Stimulated activated naive B cell treated with anti-CD40 and anti-IgM and Interleukin-4, amounts not matched to agents 10 μg/mL and 1 μg/mL and 100 μg/mL, for 72 hours (primary cell): Measurements from ENCODE around the gene UVSSA.
"Not testable (repeated sequence)": the region's sequence is repeated elsewhere in the genome, so short reads cannot be mapped to it uniquely, and the experiment has no call there.

Source experiments
- ATAC-seq, 2 donors: fragments of 150-1000 bp; cut with Tn5 transposase; replicated peaks; 2 replicates each; pipeline ENCODE4 v1.10.0; 2021; ENCODE audit warnings: moderate library complexity in 1 of 2
- DNase-seq: peaks from one replicate; pipeline ENCODE4 v3.0.0; 2021
- H3K27ac Mint-ChIP-seq: one replicate; pipeline ENCODE4 v1.8.0; 2022; ENCODE audit warnings: mild to moderate bottlenecking, mixed read lengths
- H3K27me3 Mint-ChIP-seq, 2 donors: one replicate each; pipeline ENCODE4 v1.8.0; 2022; ENCODE audit warnings: mixed read lengths in 2 of 2
- H3K36me3 Mint-ChIP-seq, 2 donors: one replicate each; pipeline ENCODE4 v1.8.0; 2022; ENCODE audit warnings: mixed read lengths in 2 of 2, mild to moderate bottlenecking in 1 of 2
- H3K4me1 Mint-ChIP-seq, 2 donors: one replicate each; pipeline ENCODE4 v1.8.0; 2022; ENCODE audit warnings: mixed read lengths in 2 of 2, mild to moderate bottlenecking in 1 of 2
- H3K4me3 Mint-ChIP-seq, 2 donors: one replicate each; pipeline ENCODE4 v1.8.0; 2022; ENCODE audit warnings: mild to moderate bottlenecking in 2 of 2, mixed read lengths in 2 of 2, moderate library complexity in 1 of 2
- H3K9me3 Mint-ChIP-seq, 2 donors: one replicate each; pipeline ENCODE4 v1.8.0; 2022; ENCODE audit warnings: mixed read lengths in 2 of 2, mild to moderate bottlenecking in 1 of 2

UVSSA gene

DNA sequence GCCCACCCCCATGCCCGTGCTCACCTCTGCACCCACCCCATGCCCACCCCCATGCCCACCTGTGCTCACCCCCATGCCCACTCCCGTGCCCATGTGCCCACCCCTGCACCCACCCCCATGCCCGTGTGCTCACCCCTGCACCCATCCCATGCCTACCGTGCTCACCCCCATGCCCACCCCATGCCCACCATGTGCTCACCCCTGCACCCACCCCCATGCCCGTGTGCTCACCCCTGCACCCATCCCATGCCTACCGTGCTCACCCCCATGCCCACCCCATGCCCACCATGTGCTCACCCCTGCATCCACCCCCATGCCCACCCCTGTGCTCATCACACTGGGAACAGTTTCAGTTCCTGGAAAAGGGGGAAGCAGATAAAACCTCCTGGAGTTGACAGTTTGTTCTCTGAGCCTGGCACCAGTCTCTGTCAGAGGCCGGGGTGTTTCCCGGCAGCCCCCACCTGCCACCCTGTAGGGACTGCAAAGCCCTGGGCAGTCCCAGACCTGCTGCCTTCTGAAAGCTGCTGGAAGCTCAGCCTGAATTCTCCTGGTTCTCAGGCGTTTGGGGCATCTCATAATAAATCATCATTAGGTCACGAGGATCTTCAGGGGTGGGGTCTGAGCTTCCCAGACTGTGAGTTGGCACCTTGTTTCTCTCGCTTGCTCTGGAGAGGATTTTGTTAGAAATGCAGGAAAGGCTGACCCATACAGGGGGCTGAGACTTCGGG, 13.0 kb upstream of the UVSSA start:
- Mint-ChIP-seq H3K27ac (peak overlapping the region; percentile 56), H3K36me3 (peaks cover 49 to 67% of the 10 kb centered on the region in 2 donors), H3K4me1 (peaks cover 7 to 11% of the 10 kb centered on the region in 2 donors)
- not testable (repeated sequence) for DNase-seq, ATAC-seq, H3K27me3 Mint-ChIP-seq, H3K9me3 Mint-ChIP-seq, H3K4me3 Mint-ChIP-seq

DNA sequence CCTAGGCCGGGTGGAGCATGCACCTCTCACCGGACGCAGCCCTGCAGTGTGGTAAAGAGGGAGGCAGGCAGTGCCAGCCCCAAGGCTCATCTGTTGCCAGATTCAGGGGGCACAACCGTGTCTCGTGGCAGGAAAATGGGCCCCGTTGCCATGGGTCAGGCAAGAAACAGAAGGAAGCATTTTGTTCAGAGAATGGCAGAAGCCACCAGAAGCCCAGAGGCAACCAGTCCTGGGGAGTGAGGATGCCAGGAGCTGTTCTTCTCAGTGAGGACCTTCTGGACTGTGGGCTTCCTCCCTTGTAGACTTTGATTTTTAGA, 12.5 kb upstream of the UVSSA start:
- no peak for ATAC-seq
- no peak for DNase-seq
- Mint-ChIP-seq H3K4me1 (peaks cover 7 to 10% of the 10 kb centered on the region in 2 donors), H3K27ac (peak overlapping the region; percentile 56), H3K4me3 (no peak overlapping the region), H3K9me3 (peaks cover 0 to 2% of the 10 kb centered on the region in 2 donors), H3K36me3 (peaks cover 49 to 67% of the 10 kb centered on the region in 2 donors), H3K27me3 (no peaks in the 10 kb centered on the region)

DNA sequence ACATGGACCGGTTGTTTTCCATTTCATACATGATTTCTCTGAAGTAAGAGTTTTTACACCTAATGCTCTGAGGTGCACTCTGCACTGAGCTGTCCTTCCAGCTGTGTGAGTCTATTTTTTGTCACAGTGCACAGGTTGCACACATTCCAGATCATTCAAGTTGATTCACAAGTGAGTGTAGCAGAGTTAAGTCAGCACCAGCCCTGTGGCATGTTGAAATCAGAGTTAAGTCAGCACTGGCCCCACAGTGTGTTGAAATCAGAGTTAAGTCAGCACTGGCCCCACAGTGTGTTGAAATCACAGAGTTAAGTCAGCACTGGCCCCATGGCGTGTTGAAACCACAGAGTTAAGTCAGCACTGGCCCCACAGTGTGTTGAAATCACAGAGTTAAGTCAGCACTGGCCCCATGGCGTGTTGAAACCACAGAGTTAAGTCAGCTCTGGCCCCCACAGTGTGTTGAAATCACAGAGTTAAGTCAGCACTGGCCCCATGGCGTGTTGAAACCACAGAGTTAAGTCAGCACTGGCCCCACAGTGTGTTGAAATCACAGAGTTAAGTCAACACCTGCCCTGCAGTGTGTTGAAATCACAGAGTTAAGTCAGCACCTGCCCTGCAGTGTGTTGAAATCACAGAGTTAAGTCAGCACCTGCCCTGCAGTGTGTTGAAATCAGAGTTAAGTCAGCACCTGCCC, 11.7 kb upstream of the UVSSA start:
- not testable (repeated sequence) for H3K27me3 Mint-ChIP-seq, H3K4me3 Mint-ChIP-seq, H3K27ac Mint-ChIP-seq, DNase-seq, ATAC-seq, H3K9me3 Mint-ChIP-seq
- Mint-ChIP-seq H3K36me3 (peaks cover 46 to 63% of the 10 kb centered on the region in 2 donors), H3K4me1 (peaks cover 6 to 10% of the 10 kb centered on the region in 2 donors)

DNA sequence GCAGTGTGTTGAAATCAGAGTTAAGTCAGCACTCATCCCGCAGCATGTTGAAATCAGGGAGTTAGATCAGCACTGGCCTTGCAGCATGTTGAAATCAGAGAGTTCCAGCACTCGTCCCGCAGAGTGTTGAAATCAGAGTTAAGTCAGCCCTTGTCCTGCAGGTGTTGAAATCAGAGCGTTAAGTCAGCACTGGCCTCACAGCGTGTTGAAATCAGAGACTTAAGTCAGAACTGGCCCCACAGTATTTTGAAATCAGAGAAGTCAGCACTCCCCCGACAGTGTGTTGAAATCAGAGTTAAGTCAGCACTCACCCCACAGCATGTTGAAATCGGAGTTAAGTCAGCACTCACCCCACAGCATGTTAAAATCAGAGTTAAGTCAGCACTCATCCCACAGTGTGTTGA, 10.9 kb upstream of the UVSSA start:
- no peak for DNase-seq
- H3K4me3 Mint-ChIP-seq, result no peak overlapping the region
- peaks cover 0 to 10% of the 10 kb centered on the region in 2 donors for H3K4me1 Mint-ChIP-seq
- no peak for ATAC-seq
- peaks cover 50 to 64% of the 10 kb centered on the region in 2 donors for H3K36me3 Mint-ChIP-seq
- H3K27me3 Mint-ChIP-seq, result no peaks in the 10 kb centered on the region
- H3K27ac Mint-ChIP-seq, result peak overlapping the region; percentile 70
- peaks cover 0 to 2% of the 10 kb centered on the region in 2 donors for H3K9me3 Mint-ChIP-seq

DNA sequence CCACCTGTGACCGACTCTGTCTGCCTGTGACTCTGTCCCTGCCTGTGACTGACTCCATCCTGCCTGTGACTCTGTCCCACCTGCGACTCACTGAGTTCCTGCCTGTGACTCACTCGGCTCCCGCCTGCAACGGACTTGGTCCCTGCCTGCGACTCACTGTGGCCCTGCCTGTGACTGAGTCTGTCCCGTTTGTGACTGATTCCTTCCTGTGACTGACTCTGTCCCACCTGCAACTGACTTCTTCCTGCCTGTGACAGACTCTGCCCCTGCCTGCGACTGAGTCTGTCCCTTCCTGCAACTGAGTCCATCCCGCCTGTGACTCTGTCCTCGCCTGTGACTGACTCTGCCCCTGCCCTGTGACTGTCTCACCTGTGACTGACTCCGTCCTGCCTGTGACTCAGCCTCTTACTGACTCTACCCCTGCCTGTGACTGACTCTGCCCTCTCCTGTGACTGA, 9.6 kb upstream of the UVSSA start:
- Mint-ChIP-seq H3K9me3 (peaks cover 0 to 2% of the 10 kb centered on the region in 2 donors), H3K36me3 (peaks cover 50 to 63% of the 10 kb centered on the region in 2 donors), H3K27me3 (no peaks in the 10 kb centered on the region), H3K27ac (peak overlapping the region; percentile 86), H3K4me3 (no peak overlapping the region), H3K4me1 (peaks cover 0 to 6% of the 10 kb centered on the region in 2 donors)
- ATAC-seq (peak in 1 of 2 donors; percentile 50), DNase-seq (no peak)

DNA sequence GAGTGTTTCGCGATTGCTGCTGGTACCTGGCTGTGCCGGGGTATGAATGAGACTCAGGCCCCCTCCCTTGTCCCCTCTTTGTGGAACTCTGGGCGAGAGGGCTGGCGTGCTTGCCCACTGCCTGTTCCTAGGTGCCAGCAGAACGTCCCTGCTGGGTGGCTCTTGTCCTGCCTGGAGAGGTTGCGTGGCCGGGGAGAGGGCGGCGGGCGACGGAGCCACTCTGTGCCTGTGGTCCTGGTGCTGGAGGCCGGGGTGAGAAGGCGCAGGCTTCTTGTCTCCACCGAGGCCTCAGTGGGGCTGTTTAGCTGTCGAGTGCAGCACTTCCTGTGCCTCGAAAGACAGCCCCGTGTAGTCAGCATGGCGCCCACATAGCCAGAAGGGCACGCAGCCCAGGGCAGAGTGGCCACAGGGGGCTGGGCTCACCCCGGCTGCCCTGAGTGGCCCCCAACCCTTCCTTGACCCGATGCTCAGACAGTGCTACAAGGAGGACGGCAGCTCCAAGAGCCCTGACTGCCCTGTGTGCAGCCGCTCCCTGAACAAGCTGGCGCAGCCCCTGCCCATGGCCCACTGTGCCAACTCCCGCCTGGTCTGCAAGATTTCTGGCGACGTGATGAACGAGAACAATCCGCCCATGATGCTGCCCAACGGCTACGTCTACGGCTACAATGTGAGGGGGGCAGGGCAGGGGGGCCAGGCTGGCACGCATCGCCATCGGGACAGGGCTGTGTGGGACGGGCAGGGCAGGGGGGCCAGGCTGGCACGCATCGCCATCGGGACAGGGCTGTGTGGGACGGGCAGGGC, 8.9 kb upstream of the UVSSA start:
- H3K36me3 Mint-ChIP-seq, result peaks cover 50 to 59% of the 10 kb centered on the region in 2 donors
- DNase-seq, result no peak
- peaks cover 0 to 6% of the 10 kb centered on the region in 2 donors for H3K4me1 Mint-ChIP-seq
- peaks cover 0 to 2% of the 10 kb centered on the region in 2 donors for H3K9me3 Mint-ChIP-seq
- no peaks in the 10 kb centered on the region for H3K27me3 Mint-ChIP-seq
- peak overlapping the region; percentile 86 for H3K27ac Mint-ChIP-seq
- ATAC-seq, result no peak
- H3K4me3 Mint-ChIP-seq, result no peak overlapping the region

DNA sequence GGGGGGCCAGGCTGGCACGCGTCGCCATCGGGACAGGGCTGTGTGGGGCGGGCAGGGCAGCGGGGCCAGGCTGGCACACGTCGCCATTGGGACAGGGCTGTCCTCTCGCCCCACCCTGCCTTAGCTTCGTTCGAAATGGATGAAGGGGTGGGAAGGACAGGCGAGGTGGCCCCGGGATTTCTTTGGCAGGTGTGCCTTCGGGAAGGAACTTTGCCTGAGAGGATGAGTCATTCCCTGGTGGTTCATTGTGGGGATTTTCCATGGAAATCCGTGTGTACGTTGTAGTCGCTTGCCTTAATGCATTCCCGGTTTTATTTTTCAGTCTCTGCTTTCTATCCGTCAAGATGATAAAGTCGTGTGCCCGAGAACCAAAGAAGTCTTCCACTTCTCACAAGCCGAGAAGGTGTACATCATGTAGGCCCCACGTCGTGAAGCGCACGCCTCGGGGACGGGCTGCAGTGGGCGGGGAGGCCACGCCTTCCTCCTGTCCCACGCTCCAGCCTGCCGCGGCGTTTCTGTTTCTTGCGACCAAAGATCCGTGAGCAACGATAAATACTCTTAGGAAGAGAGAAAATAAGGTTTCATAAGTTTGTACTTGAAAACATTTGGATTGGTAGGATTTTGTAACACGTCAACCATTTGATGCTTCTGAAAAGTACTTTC, 8.1 kb upstream of the UVSSA start:
- H3K9me3 Mint-ChIP-seq, result peaks cover 0 to 2% of the 10 kb centered on the region in 2 donors
- ATAC-seq (no peak), DNase-seq (no peak)
- H3K4me1 Mint-ChIP-seq, result peaks cover 0 to 6% of the 10 kb centered on the region in 2 donors
- no peak overlapping the region for H3K4me3 Mint-ChIP-seq
- H3K27me3 Mint-ChIP-seq, result no peaks in the 10 kb centered on the region
- H3K27ac Mint-ChIP-seq, result no peak overlapping the region
- H3K36me3 Mint-ChIP-seq, result peaks cover 49 to 59% of the 10 kb centered on the region in 2 donors

DNA sequence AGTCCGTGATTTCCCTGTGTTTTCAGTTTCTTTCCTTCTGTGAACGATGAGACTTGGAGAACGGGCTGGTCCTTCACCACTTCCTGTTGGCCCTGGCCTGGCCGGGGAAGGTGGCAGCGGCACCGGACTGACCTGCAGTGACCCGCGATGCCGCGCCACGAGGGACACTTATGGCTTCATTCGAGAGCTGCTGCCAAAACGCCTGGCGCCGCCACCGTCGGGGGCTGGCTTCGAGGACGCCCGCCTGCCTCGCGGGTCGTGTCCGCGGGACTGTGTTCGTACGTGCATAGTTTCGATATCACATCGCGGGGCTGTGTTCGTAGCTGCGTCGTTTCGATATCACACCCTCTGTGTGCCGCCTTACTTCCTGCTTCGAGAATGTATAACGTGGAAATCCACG, 7.5 kb upstream of the UVSSA start:
- no peak overlapping the region for H3K27ac Mint-ChIP-seq
- H3K4me3 Mint-ChIP-seq, result no peak overlapping the region
- DNase-seq (no peak), ATAC-seq (no peak)
- no peaks in the 10 kb centered on the region for H3K27me3 Mint-ChIP-seq
- peaks cover 0 to 2% of the 10 kb centered on the region in 2 donors for H3K9me3 Mint-ChIP-seq
- peaks cover 1 to 6% of the 10 kb centered on the region in 2 donors for H3K4me1 Mint-ChIP-seq
- H3K36me3 Mint-ChIP-seq, result peaks cover 47 to 57% of the 10 kb centered on the region in 2 donors

DNA sequence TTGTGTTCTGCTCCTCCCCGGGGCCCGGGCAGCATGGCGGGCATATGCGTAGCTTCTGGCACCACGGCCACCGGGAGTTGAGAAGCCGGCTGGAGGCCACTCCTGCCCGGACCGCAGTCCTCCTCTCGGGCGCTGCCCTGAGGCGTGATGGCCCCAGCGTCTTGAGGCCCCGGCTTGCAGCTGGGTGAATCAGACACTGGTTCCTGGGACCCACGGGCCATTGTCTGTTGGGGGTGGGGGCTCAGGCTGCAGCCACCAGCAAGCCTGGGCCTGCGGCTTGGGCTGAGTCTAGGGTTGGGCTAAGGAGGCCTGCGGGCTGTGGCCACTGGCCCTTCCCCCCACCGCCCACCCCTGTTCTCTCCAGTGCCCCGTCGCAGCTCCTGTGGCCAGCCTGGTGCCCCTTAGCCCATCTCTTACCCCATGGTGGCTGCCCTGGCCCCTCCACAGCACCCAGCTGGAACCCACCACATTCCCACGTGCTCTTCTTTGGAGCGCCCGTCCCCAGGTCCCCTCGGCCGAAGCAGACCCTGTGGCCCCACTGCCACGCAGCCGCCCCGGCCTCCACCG, 6.7 kb upstream of the UVSSA start:
- Mint-ChIP-seq H3K36me3 (peaks cover 41 to 52% of the 10 kb centered on the region in 2 donors), H3K27ac (no peak overlapping the region), H3K9me3 (peaks cover 0 to 2% of the 10 kb centered on the region in 2 donors), H3K4me3 (no peak overlapping the region), H3K27me3 (no peaks in the 10 kb centered on the region), H3K4me1 (peaks cover 9 to 12% of the 10 kb centered on the region in 2 donors)
- DNase-seq (no peak), ATAC-seq (no peak)

DNA sequence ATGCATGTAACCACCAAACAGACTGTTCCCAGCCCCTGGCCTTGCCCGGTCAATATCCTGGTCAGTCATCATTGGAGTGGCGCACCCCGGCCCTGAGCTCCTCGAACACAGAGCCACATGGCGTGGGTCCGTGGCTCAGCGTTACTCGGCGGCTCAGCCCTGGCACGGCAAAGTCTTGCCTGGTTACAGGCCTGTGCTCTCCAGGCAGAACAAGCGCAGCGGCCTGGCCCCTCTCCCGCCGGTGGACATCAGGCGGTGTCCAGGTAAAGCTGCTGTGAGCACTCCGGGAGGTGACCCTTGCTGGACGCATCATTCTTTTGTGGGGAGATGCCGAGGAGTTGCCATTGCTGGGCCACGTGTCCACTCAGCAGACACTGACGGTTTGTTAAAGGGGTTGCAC, 6.1 kb upstream of the UVSSA start:
- ATAC-seq (no peak), DNase-seq (no peak)
- H3K4me1 Mint-ChIP-seq, result peaks cover 15 to 16% of the 10 kb centered on the region in 2 donors
- no peak overlapping the region for H3K4me3 Mint-ChIP-seq
- no peak overlapping the region for H3K27ac Mint-ChIP-seq
- peaks cover 0 to 2% of the 10 kb centered on the region in 2 donors for H3K9me3 Mint-ChIP-seq
- no peaks in the 10 kb centered on the region for H3K27me3 Mint-ChIP-seq
- H3K36me3 Mint-ChIP-seq, result peaks cover 41 to 55% of the 10 kb centered on the region in 2 donors

DNA sequence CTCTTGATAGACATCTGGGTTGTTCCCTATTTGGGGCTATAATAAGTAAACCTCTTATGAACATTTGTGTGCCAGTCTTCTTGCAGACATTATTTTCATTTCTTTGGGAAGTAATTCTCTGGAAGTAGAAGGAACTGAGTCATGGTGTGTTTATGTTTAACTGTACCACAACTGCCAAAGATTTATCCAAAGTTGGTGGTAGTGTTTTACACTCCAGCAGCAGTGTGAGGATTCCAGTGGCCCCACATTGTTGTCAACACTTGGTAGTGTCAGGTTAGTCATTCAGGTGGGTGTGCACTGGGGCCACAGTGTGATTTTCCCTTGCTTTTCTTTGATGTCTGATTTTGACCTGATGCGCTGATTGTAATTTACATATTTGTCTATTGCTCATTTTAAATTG, 5.0 kb upstream of the UVSSA start:
- no peak for ATAC-seq
- peaks cover 16 to 17% of the 10 kb centered on the region in 2 donors for H3K4me1 Mint-ChIP-seq
- peaks cover 31 to 46% of the 10 kb centered on the region in 2 donors for H3K36me3 Mint-ChIP-seq

DNA sequence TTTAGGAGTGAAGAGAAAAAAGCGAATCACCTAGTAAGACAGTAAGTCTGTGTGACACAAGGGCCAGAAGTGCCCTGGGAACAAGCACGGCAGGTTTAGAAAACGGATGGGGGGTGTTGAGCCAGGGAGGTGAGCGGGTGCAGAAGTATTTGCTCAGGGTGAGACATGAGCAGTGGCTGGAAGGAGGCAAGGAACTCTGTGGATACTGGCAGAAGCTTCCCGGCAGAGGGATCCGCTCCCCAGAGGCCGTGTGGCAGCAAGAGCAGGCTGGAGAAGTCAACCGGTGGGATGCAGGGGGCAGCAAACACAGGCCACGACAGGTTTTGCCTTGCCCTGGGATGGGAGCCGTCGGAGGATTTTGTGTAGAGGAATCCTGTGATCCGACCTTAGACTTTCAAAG, 2.3 kb upstream of the UVSSA start:
- ATAC-seq (no peak), DNase-seq (no peak)
- Mint-ChIP-seq H3K4me1 (peaks cover 21 to 39% of the 10 kb centered on the region in 2 donors), H3K27me3 (no peaks in the 10 kb centered on the region), H3K36me3 (peaks cover 15 to 33% of the 10 kb centered on the region in 2 donors), H3K4me3 (peak overlapping the region; percentile 69 to 90), H3K27ac (peak overlapping the region; percentile 49), H3K9me3 (no peaks in the 10 kb centered on the region)

More for the DNA sequence above, 5.0 kb upstream of the UVSSA start:
- Mint-ChIP-seq H3K27me3 (no peaks in the 10 kb centered on the region), H3K9me3 (peaks cover 0 to 2% of the 10 kb centered on the region in 2 donors), H3K27ac (peak overlapping the region; percentile 14), H3K4me3 (no peak overlapping the region)
- no peak for DNase-seq

DNA sequence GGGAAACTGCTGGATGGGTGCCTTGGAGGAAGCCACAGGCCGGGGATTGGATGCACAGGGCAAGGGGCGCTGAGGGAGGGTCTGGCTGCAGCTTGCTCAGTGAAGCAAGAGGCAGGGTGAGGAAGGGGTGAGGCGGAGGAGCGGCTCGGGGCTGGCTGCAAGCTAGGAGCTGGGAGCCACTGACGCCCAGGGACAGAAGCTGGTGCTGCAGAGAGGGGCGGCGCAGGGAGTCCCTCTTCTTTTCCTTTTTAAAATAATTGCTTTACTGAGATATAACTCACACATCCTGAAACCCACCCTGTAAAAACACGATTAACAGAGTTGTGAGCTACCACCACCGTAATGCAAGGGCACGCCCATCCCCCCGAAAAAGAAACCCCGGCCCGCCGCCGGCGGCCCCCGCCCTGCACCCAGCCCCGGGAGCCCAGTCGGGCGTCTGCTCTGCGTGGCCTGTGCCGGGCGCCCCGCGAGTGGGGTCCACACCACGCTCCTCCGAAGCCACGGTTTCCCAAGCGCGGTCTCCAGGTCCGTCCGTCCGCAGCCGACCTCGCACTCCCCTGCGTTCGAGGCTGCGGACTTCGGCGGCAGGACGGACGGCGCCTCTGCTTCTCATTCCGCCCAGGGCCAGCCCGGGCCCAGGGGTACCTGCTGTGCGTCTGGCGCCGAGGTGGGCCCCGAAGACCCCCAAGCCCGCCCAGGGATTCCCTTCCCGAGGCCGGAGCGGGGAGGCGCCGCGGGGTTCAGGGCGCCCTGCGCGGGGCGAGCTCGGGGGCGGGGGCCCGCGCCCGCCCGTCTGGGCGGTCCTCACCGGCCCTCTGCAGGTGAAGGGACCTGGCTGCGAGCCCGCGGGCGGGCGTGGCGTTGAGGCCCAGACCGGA, 866 bp upstream of the UVSSA start:
- no peak for DNase-seq
- H3K4me3 Mint-ChIP-seq, result peak overlapping the region; percentile 90 to 98
- peaks cover 25 to 46% of the 10 kb centered on the region in 2 donors for H3K4me1 Mint-ChIP-seq
- H3K27ac Mint-ChIP-seq, result peak overlapping the region; percentile 88
- ATAC-seq, result peak; percentile 37 to 38
- no peaks in the 10 kb centered on the region for H3K27me3 Mint-ChIP-seq
- peaks cover 9 to 33% of the 10 kb centered on the region in 2 donors for H3K36me3 Mint-ChIP-seq
- H3K9me3 Mint-ChIP-seq, result no peaks in the 10 kb centered on the region
